Loucy (cell line): ENCODE data around the gene NTN1.

Experiments
- H2AFZ ChIP-seq: fragments of 200-600 bp; sonication (generic); 2 replicates; pipeline ENCODE4 v1.6.0; 2016; ENCODE audit warnings: antibody characterized with exemption, mild to moderate bottlenecking, low read length, moderate library complexity
- H3F3A ChIP-seq: fragments of 200-600 bp; 2 replicates; pipeline ENCODE4 v1.6.0; 2016; ENCODE audit warnings: antibody characterized with exemption, low read depth, mild to moderate bottlenecking
- H3K27me3 ChIP-seq: fragments of 200-600 bp; sonication (generic); 2 replicates; pipeline ENCODE4 v1.6.1; 2014; ENCODE audit warnings: low read length, mild to moderate bottlenecking; ENCODE audit not compliant: insufficient read depth, poor library complexity, severe bottlenecking
- H3K36me3 ChIP-seq: fragments of 200-600 bp; sonication (generic); 2 replicates; pipeline ENCODE4 v1.6.1; 2016; ENCODE audit warnings: low read length; ENCODE audit not compliant: insufficient read depth
- H3K4me1 ChIP-seq: fragments of 200-600 bp; sonication (generic); 2 replicates; pipeline ENCODE4 v1.5.1; 2014; ENCODE audit warnings: low read length, mild to moderate bottlenecking; ENCODE audit not compliant: insufficient read depth, poor library complexity, severe bottlenecking
- H3K4me2 ChIP-seq: fragments of 200-600 bp; sonication (generic); 2 replicates; pipeline ENCODE4 v1.6.0; 2014; ENCODE audit warnings: antibody characterized with exemption, low read length, low read depth, mild to moderate bottlenecking; ENCODE audit not compliant: poor library complexity, severe bottlenecking
- H3K4me3 ChIP-seq: fragments of 200-600 bp; sonication (generic); 2 replicates; pipeline ENCODE4 v1.5.1; 2014; ENCODE audit warnings: low read length, mild to moderate bottlenecking, mixed read lengths; ENCODE audit not compliant: poor library complexity, severe bottlenecking
- H3K79me2 ChIP-seq: fragments of 200-600 bp; sonication (generic); 2 replicates; pipeline ENCODE4 v1.6.1; 2014; ENCODE audit warnings: low read length; ENCODE audit not compliant: insufficient read depth
- H3K9ac ChIP-seq: fragments of 200-600 bp; sonication (generic); 2 replicates; pipeline ENCODE4 v1.6.0; 2014; ENCODE audit warnings: mild to moderate bottlenecking, low read depth, low read length, moderate library complexity; ENCODE audit not compliant: poor library complexity, severe bottlenecking
- H3K9me2 ChIP-seq: fragments of 200-600 bp; sonication (generic); replicated peaks from 2 replicates; pipeline ENCODE4 v1.6.1; 2016; ENCODE audit warnings: low read depth, low read length, mixed read lengths
- H3K9me3 ChIP-seq: fragments of 200-600 bp; sonication (generic); 2 replicates; pipeline ENCODE4 v1.6.1; 2014; ENCODE audit warnings: mild to moderate bottlenecking, antibody characterized with exemption, low read length, low read depth; ENCODE audit not compliant: insufficient read depth
- H4K20me1 ChIP-seq: fragments of 200-600 bp; sonication (generic); 2 replicates; pipeline ENCODE4 v1.6.0; 2014; ENCODE audit warnings: antibody characterized with exemption, low read length, mild to moderate bottlenecking; ENCODE audit not compliant: insufficient read depth, poor library complexity, severe bottlenecking
- EZH2phosphoT487 ChIP-seq: fragments of 200-600 bp; IDR thresholded peaks from 2 replicates; pipeline ENCODE4 v1.6.1; 2018; ENCODE audit warnings: antibody characterized with exemption, mild to moderate bottlenecking, moderate library complexity, borderline replicate concordance
- TF ChIP-seq, protein P1 (sequence below): fragments of 200-600 bp; sonication (generic); conservative IDR thresholded peaks from 2 replicates; pipeline ENCODE4 v1.5.1; 2014; ENCODE audit warnings: mild to moderate bottlenecking, antibody characterized with exemption, low read length

NTN1 gene

DNA sequence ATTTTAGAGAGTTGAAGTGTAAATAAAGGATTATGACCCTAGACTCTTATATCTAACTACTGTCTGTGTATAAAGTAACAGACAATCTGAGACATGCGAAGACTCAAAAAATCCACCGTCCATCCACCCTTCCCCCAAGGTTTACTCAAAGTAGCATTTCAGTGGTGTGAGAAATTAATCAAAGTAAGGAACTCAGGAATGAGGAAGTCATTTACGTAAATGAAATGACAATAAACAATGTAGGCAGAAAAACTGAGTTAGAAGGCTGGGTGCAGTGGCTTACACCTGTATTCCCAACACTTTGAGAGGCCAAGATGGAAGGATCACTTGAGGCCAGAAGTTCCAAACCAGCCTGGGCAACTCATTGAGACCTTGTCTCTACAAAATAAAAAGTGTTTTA, 19.8 kb upstream of the NTN1 start:
- H3K4me3 ChIP-seq = no peak overlapping the region
- H3F3A ChIP-seq = no peaks in the 10 kb centered on the region
- no peaks in the 10 kb centered on the region for H3K27me3 ChIP-seq
- H2AFZ ChIP-seq = no peak overlapping the region
- H3K9ac ChIP-seq = no peak overlapping the region
- H4K20me1 ChIP-seq = no peaks in the 10 kb centered on the region
- no peaks in the 10 kb centered on the region for H3K79me2 ChIP-seq
- no peaks in the 10 kb centered on the region for H3K9me2 ChIP-seq
- no peaks in the 10 kb centered on the region for H3K9me3 ChIP-seq
- no peak overlapping the region for H3K4me2 ChIP-seq
- H3K4me1 ChIP-seq = no peaks in the 10 kb centered on the region
- H3K36me3 ChIP-seq = no peaks in the 10 kb centered on the region
- TF ChIP-seq, protein P1, sequence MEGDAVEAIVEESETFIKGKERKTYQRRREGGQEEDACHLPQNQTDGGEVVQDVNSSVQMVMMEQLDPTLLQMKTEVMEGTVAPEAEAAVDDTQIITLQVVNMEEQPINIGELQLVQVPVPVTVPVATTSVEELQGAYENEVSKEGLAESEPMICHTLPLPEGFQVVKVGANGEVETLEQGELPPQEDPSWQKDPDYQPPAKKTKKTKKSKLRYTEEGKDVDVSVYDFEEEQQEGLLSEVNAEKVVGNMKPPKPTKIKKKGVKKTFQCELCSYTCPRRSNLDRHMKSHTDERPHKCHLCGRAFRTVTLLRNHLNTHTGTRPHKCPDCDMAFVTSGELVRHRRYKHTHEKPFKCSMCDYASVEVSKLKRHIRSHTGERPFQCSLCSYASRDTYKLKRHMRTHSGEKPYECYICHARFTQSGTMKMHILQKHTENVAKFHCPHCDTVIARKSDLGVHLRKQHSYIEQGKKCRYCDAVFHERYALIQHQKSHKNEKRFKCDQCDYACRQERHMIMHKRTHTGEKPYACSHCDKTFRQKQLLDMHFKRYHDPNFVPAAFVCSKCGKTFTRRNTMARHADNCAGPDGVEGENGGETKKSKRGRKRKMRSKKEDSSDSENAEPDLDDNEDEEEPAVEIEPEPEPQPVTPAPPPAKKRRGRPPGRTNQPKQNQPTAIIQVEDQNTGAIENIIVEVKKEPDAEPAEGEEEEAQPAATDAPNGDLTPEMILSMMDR = no peak
- TF ChIP-seq EZH2phosphoT487 = no peak

DNA sequence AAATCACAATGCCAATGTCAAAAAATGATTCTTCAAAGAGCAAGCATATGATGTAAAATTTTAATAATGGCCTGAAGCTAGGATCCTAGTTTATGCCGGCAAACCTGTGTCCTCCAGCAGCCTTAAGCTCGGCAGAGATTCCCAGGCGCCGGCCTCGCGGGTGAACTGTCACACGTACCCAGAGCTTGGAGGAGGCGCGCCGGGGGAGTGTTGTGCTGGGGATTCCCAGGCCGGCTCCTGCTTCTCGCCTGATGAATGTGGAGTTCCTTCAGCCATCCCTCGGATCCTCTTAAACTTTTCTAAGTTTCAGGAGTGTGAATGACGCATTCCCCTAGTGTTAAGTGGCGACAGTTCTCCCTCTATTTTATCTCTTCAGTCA, 19.1 kb upstream of the NTN1 start:
- Histone ChIP-seq H3K4me2 (no peak overlapping the region), H3K4me3 (no peak overlapping the region), H3K27me3 (no peaks in the 10 kb centered on the region), H3K79me2 (no peaks in the 10 kb centered on the region), H3K9ac (no peak overlapping the region), H3K4me1 (no peaks in the 10 kb centered on the region), H3K9me3 (no peaks in the 10 kb centered on the region), H3F3A (no peaks in the 10 kb centered on the region), H2AFZ (no peak overlapping the region), H3K9me2 (no peaks in the 10 kb centered on the region), H4K20me1 (no peaks in the 10 kb centered on the region), H3K36me3 (no peaks in the 10 kb centered on the region)
- TF ChIP-seq EZH2phosphoT487 = no peak
- TF ChIP-seq, protein P1 = no peak

DNA sequence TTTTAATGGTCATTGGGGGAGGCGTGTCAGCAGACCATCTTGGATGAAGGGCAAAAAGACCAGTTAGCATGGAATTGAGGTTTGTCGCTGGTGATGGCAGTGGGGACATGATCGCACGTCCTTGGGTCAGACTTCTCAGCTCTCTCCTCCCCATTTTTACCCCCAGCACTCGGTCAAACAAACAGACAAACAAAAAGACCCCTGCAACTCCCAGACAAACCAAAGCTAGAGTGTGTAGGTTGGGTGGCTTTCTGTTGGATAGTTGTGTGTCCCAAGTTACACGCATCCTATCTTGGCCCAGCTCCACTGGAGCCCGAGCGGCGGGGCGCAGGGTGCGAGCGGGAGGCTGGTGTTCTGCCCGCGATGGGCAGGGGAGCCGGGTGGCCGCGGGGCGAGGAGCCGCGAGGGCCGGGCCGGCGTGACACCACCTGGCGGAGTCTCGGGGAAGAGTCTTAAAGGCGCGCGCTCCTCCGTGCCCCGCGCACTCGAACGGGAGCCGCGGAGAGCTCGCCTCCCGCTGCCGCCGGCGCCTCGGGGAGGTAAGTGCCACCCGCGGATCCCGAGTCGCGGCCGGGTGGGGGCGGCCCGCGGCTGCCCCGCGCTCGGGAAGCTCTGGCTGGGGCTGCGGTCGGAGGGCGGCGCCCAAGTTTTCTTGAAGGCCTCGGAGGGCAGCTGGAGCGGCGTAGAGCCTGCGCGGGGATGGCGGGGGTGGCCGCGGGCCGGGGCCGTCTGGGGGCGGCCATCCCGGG, 18.5 kb upstream of the NTN1 start:
- H2AFZ ChIP-seq = no peak overlapping the region
- no peaks in the 10 kb centered on the region for H3K36me3 ChIP-seq
- no peak overlapping the region for H3K9ac ChIP-seq
- H3K4me3 ChIP-seq = no peak overlapping the region
- no peaks in the 10 kb centered on the region for H3K9me3 ChIP-seq
- no peaks in the 10 kb centered on the region for H3K27me3 ChIP-seq
- no peak overlapping the region for H3K4me2 ChIP-seq
- no peaks in the 10 kb centered on the region for H3F3A ChIP-seq
- H3K9me2 ChIP-seq = no peaks in the 10 kb centered on the region
- H3K79me2 ChIP-seq = no peaks in the 10 kb centered on the region
- TF ChIP-seq, protein P1 = no peak
- no peak for TF ChIP-seq EZH2phosphoT487
- H3K4me1 ChIP-seq = no peaks in the 10 kb centered on the region
- H4K20me1 ChIP-seq = no peaks in the 10 kb centered on the region
